Esophagus muscularis mucosa (tissue), 4 donors: ENCODE data around the gene RAET1E. TPM values are rescaled to one million over a fixed set of nuclear protein-coding genes. Genes with fewer than 3 reads are reported as not detected.

Experiments used
- DNase-seq: peaks from one replicate; pipeline ENCODE4 v3.0.0-alpha.2; 2017; ENCODE audit errors: extremely low spot score
- H3K27ac ChIP-seq, 4 donors: fragments of 200-600 bp; sonication (generic); replicated peaks in 1 of 4; 1 replicate in 3 of 4; 2 replicates in 1 of 4; pipeline ENCODE4 v1.5.1; 2016 to 2019; ENCODE audit warnings: mild to moderate bottlenecking in 1 of 4
- H3K27me3 ChIP-seq, 4 donors: fragments of 200-600 bp; sonication (generic); one replicate each; pipeline versions ENCODE4 v1.5.1 to v1.6.0; 2016 to 2019
- H3K36me3 ChIP-seq, 4 donors: fragments of 200-600 bp; sonication (generic); one replicate each; pipeline ENCODE4 v1.5.1; 2016 to 2019
- H3K4me1 ChIP-seq, 4 donors: fragments of 200-600 bp; sonication (generic); one replicate each; pipeline ENCODE4 v1.5.1; 2016 to 2019
- H3K4me3 ChIP-seq, 4 donors: fragments of 200-600 bp; sonication (generic); 1 replicate in 2 of 4; 2 replicates in 2 of 4; pipeline ENCODE4 v1.5.1; 2016 to 2019; ENCODE audit warnings: mild to moderate bottlenecking in 4 of 4, moderate library complexity in 1 of 4
- H3K9me3 ChIP-seq, 4 donors: fragments of 200-600 bp; sonication (generic); 1 replicate in 3 of 4; 2 replicates in 1 of 4; pipeline ENCODE4 v1.5.1; 2016 to 2019
- EP300 ChIP-seq: sonication (generic); formaldehyde crosslinking; IDR thresholded peaks from one replicate; pipeline ENCODE4 v1.6.1; 2017; ENCODE audit warnings: antibody characterized with exemption
- POLR2A ChIP-seq: fragments of 450-650 bp; IDR thresholded peaks from one replicate; pipeline ENCODE4 v1.6.1; 2017; ENCODE audit warnings: antibody characterized with exemption, moderate library complexity, mild to moderate bottlenecking, low read depth
- POLR2AphosphoS5 ChIP-seq, 2 donors: sonication (generic); formaldehyde crosslinking; IDR thresholded peaks; one replicate each; pipeline ENCODE4 v1.6.1; 2017; ENCODE audit warnings: antibody characterized with exemption in 2 of 2
- WGBS: methylation state at CpG from one replicate; pipeline ENCODE4 v1.1.5; 2018; 5-methylcytosine and 5-hydroxymethylcytosine counted together
- intact Hi-C: fragments of 100-400 bp; cut with DNase I; formaldehyde crosslinking; loops from one replicate; pipeline ENCODE4 v1.15.1; 2023
- total RNA-seq, 4 donors: library from RNA; depleted of rRNA; stranded (reverse); fragments of >200 nt; gene quantifications; one replicate each; pipeline versions ENCODE4 v1.1.0 to v1.2.1, GENCODE V29; 2016
- TF ChIP-seq, protein P1 (sequence below), 3 experiments: fragments of 200-600 bp in 2 of 3; fragments of 450-650 bp in 1 of 3; sonication (generic) in 2 of 3; IDR thresholded peaks; one replicate each; pipeline ENCODE4 v1.5.1; 2017 to 2019; ENCODE audit warnings: antibody characterized with exemption in 3 of 3, mild to moderate bottlenecking in 2 of 3, moderate library complexity in 1 of 3

The RAET1E gene
- total RNA-seq, 4 donors from 2014 or later = 0.29 TPM; not detected in 3

DNA sequence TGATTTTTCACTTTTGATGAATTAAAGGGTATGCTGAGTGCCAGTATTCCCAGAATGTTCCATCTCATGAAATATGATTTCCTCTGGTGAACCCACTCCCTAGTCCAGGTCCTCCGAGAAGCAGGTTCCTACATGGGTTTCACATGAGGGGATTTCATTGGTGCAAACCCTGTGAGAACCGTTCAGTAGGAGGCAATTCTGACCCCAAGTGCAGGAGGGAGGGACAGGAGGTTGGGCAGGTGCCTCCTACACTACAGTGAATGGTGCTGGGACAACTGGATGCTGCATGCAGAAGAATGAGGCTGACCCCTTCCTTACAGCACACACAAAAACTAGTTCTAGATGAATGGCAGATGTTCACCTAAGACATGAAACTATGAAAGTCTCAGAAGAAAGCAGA, 38.8 kb upstream of the RAET1E start:
- Histone ChIP-seq H3K9me3 (no peaks in the 10 kb centered on the region), H3K27me3 (peaks cover 18 to 98% (median 71%) of the 10 kb centered on the region in 4 donors), H3K4me1 (peaks cover 18 to 25% (median 24%) of the 10 kb centered on the region in 4 donors), H3K27ac (no peak overlapping the region), H3K4me3 (no peak overlapping the region), H3K36me3 (no peaks in the 10 kb centered on the region)
- intact Hi-C loops = no loop called here
- WGBS = 51% methylated on average over 2 of the region's 2 CpGs
- no peak for DNase-seq
- TF ChIP-seq POLR2AphosphoS5 (IDR thresholded peaks at IDR 0.05) (no peak), POLR2A (no peak)

DNA sequence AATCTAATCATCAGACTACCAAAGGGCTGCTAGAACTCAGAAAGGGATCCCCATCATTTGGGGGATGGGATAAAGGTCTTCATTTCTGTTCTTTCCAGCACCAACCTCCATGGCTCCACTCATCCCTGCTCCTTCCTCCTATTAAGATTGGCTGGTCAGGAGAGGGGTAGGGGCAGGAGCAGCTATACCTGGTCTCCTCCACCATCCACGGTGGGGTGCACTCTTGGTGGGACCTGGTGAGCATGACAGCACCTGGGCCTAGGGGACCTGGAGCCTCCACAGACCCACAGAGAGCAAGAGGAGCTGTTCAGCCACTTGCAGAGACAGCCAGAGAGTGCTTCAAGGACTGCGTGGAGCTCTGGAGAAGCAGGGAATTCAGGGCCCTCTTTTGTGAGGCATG, 37.8 kb upstream of the RAET1E start:
- H3K27me3 ChIP-seq = peaks cover 18 to 98% (median 61%) of the 10 kb centered on the region in 4 donors

DNA sequence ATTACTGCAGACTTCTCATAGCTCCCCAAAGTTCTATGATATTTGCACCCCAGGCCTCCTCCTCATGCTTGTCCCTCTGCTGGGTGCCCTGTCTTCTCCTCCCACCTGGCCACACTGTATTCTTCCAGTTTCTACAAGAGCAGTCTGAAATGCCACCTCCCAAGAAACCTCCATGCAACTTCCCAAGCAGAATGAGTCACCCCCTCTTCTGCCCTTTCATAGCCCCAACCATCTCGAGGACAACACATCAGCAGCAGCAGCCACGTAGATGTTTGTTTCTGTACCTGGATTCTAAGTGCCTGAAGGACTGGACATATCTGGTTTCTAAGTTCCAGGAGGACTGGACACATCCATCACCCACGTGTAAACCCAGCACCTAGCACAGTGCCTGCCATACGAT, 37.3 kb upstream of the RAET1E start:
- TF ChIP-seq POLR2AphosphoS5 (IDR thresholded peaks at IDR 0.05) (no peak), EP300 (no peak)

More for the DNA sequence above, 37.8 kb upstream of the RAET1E start:
- WGBS = 33% methylated on average over 1 of the region's 2 CpGs
- no peak overlapping the region for H3K4me3 ChIP-seq
- peaks cover 12 to 16% (median 13%) of the 10 kb centered on the region in 4 donors for H3K4me1 ChIP-seq
- no peaks in the 10 kb centered on the region for H3K36me3 ChIP-seq
- H3K9me3 ChIP-seq = no peaks in the 10 kb centered on the region
- peak; percentile 62 for DNase-seq
- TF ChIP-seq EP300 (no peak), POLR2A (no peak), POLR2AphosphoS5 (IDR thresholded peaks at IDR 0.05) (no peak)
- TF ChIP-seq, protein P1, sequence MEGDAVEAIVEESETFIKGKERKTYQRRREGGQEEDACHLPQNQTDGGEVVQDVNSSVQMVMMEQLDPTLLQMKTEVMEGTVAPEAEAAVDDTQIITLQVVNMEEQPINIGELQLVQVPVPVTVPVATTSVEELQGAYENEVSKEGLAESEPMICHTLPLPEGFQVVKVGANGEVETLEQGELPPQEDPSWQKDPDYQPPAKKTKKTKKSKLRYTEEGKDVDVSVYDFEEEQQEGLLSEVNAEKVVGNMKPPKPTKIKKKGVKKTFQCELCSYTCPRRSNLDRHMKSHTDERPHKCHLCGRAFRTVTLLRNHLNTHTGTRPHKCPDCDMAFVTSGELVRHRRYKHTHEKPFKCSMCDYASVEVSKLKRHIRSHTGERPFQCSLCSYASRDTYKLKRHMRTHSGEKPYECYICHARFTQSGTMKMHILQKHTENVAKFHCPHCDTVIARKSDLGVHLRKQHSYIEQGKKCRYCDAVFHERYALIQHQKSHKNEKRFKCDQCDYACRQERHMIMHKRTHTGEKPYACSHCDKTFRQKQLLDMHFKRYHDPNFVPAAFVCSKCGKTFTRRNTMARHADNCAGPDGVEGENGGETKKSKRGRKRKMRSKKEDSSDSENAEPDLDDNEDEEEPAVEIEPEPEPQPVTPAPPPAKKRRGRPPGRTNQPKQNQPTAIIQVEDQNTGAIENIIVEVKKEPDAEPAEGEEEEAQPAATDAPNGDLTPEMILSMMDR (IDR thresholded peaks at IDR 0.05) = no peak
- intact Hi-C loops = no loop called here
- no peak overlapping the region for H3K27ac ChIP-seq

DNA sequence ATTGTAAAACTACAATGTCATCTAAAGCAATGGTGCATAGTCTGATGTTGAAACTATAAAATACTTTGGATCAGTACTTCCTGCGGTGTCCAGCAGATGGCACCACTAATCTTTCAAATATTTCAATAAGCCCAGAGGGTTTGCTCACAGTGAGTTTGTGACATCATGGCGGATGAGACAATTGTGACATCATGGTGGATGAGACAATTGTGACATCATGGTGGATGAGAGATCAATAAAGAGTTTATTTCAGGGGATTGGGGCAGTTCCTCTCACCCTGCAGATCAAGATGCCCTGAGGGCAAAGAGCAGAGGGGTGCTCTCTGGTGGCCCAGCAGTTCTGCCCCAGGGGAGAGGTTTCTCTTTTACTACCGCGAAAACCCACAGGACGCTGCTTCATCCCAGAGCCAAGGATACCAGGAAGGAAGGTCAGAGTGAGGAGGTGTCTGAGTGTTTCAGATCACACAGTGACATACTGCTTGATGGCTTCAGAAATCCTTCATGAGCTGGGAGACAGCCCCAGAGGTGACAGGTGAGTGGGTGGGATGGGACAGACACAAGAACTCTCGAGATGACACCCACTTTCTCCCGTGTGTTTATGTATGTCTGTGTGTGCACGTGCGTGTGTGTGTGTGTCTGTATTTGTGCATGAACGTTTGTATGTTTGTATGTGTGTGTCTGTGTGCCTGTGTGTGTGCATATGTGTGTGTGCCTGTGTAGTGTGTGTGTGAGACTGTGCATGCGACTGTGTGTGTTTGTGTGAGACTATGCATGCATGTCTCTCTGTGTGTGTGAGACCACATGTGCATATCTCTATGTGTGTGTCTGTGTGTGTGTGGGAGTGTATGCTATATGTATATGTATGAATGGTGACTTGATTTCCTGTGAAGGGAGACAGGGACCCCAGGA, 36.6 kb upstream of the RAET1E start:
- Histone ChIP-seq H3K27me3 (peaks cover 10 to 98% (median 55%) of the 10 kb centered on the region in 4 donors), H3K36me3 (no peaks in the 10 kb centered on the region), H3K27ac (no peak overlapping the region), H3K4me3 (no peak overlapping the region), H3K4me1 (peaks cover 11 to 15% (median 12%) of the 10 kb centered on the region in 4 donors), H3K9me3 (no peaks in the 10 kb centered on the region)
- intact Hi-C loops = loop anchor here (1.0 kb wide), 1 partner anchor 83 kb away; no protein-coding TSS in a partner anchor
- DNase-seq = no peak
- 29% methylated on average over 11 of the region's 11 CpGs for WGBS
- TF ChIP-seq POLR2AphosphoS5 (IDR thresholded peaks at IDR 0.05) = no peak
- TF ChIP-seq, protein P1 (IDR thresholded peaks at IDR 0.05) = peak; percentile 81 to 86 (median 85)

More for the DNA sequence above, 37.3 kb upstream of the RAET1E start:
- H3K27me3 ChIP-seq = peaks cover 18 to 98% (median 58%) of the 10 kb centered on the region in 4 donors
- no peak for DNase-seq
- intact Hi-C loops = no loop called here
- H3K9me3 ChIP-seq = no peaks in the 10 kb centered on the region
- 67% methylated on average over 4 of the region's 4 CpGs for WGBS
- no peak overlapping the region for H3K4me3 ChIP-seq
- no peak overlapping the region for H3K27ac ChIP-seq
- peaks cover 11 to 16% (median 12%) of the 10 kb centered on the region in 4 donors for H3K4me1 ChIP-seq
- H3K36me3 ChIP-seq = no peaks in the 10 kb centered on the region

DNA sequence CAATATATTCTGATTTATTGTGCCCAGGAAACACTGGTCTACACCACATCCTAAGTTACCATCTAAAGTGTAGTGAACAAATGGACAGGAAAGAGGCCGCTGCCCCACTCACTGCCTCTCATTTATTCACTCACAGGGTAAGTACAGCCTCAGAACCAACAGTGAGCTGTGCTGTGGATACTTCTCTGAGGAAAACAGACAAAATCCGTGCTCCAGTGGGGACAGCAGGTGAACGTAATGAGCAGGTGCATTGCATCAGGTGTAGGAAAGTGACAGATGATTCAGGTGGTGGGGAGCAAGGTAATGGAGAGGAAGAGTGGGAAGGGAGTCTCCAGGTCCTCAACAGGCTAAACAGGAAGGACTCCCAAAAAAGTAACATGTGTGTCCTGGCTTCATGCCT, 35.5 kb upstream of the RAET1E start:
- TF ChIP-seq POLR2AphosphoS5 (IDR thresholded peaks at IDR 0.05) (no peak), EP300 (no peak), POLR2A (no peak)
- TF ChIP-seq, protein P1 (IDR thresholded peaks at IDR 0.05) = no peak
- no peaks in the 10 kb centered on the region for H3K36me3 ChIP-seq
- no peak overlapping the region for H3K4me3 ChIP-seq
- H3K4me1 ChIP-seq = peaks cover 3 to 5% (median 5%) of the 10 kb centered on the region in 4 donors
- 33% methylated on average over 3 of the region's 3 CpGs for WGBS
- H3K27me3 ChIP-seq = peaks cover 0 to 98% (median 47%) of the 10 kb centered on the region in 4 donors
- no peak overlapping the region for H3K27ac ChIP-seq
- no peak for DNase-seq
- no peaks in the 10 kb centered on the region for H3K9me3 ChIP-seq
- intact Hi-C loops = no loop called here
